ENCODE results near the gene EPHA6.
"Not testable (repeated sequence)": the region's sequence is repeated elsewhere in the genome, so short reads cannot be mapped to it uniquely, and the experiment has no call there.

Gene EPHA6

GRCh38 chr3:97515076-97515475 lies 700.7 kb downstream of the EPHA6 start:
- TF ChIP-seq CTCF (IDR thresholded peaks at IDR 0.05; ENCODE audit: insufficient read depth, low read depth, low read length, missing control alignments): no peak
- no peak overlapping the region for H3K4me3 ChIP-seq (ENCODE audit: low read length)
- DNase-seq (ENCODE audit: low read depth): no peak

DNA sequence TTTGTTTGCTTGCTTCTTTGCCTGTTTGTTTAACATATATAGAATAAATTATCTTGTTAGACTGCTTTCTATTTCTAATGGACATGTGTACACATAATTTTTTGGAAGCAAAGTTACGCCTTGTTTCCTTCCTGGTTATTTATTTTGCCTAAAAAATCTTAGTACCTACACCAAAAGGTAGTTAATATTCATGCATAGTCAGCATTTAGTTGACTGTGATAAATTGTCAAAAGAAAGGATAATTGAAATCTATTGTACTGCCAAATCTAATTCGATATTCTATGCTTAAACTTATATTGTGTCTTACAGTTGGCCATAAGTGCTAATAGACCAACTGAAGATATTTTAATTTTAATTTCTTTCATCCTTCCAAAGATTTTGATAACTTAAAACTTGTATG lies 716.3 kb downstream of the EPHA6 start:
- no peak for TF ChIP-seq CTCF (IDR thresholded peaks at IDR 0.05; ENCODE audit: insufficient read depth, low read depth, low read length, missing control alignments)
- no peak for DNase-seq (ENCODE audit: low read depth)
- no peak overlapping the region for H3K4me3 ChIP-seq (ENCODE audit: low read length)

DNA sequence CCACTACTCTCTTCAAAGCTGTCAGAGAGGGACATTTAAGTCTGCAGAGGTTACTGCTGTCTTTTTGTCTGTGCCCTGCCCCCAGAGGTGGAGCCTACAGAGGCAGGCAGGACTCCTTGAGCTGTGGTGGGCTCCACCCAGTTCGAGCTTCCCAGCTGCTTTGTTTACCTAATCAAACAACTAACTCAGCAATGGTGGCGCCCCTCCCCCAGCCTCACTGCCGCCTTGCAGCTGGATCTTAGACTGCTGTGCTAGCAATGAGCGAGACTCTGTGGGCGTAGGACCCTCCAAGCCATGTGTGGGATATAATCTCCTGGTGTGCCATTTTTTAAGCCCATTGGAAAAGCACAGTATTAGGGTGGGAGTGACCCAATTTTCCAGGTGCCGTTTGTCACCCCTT lies 733.2 kb downstream of the EPHA6 start:
- not testable (repeated sequence) for H3K4me3 ChIP-seq (ENCODE audit: low read length); DNase-seq (ENCODE audit: low read depth)

DNA sequence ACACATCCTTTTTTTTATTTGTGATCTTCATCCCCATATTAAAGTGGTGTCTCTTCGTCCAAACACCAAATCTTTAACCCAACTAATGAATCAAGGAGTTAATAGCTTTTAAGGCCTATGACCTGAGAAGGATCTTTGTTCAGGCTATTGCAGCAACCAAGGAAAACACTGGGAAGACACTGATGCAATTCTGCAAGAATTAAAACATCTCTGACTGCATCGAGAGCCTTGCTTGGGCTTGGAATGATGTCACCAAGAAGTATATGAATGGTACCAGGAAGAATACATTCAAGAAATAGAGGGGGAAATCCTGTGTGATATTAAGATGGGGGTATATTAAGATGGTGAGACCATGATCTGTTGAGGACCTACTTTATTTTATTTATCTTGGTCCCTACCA lies 736.0 kb downstream of the EPHA6 start:
- no peak overlapping the region for H3K4me3 ChIP-seq (ENCODE audit: low read length)
- no peak for DNase-seq (ENCODE audit: low read depth)
- TF ChIP-seq CTCF (IDR thresholded peaks at IDR 0.05; ENCODE audit: insufficient read depth, low read depth, low read length, missing control alignments): no peak

- TF ChIP-seq CTCF (IDR thresholded peaks at IDR 0.05; ENCODE audit: insufficient read depth, low read depth, low read length, missing control alignments): no peak
- no peak overlapping the region for H3K4me3 ChIP-seq (ENCODE audit: low read length)
- DNase-seq (ENCODE audit: low read depth): no peak
Observed at GRCh38 chr3:97552186-97552585, 737.8 kb downstream of the EPHA6 start.

- no peak for TF ChIP-seq CTCF (IDR thresholded peaks at IDR 0.05; ENCODE audit: insufficient read depth, low read depth, low read length, missing control alignments)
- no peak overlapping the region for H3K4me3 ChIP-seq (ENCODE audit: low read length)
- no peak for DNase-seq (ENCODE audit: low read depth)
Observed at GRCh38 chr3:97575742-97576141, 761.3 kb downstream of the EPHA6 start.

- DNase-seq (ENCODE audit: low read depth): no peak
- TF ChIP-seq CTCF (IDR thresholded peaks at IDR 0.05; ENCODE audit: insufficient read depth, low read depth, low read length, missing control alignments): no peak
- no peak overlapping the region for H3K4me3 ChIP-seq (ENCODE audit: low read length)
Observed at GRCh38 chr3:97576221-97576620, 761.8 kb downstream of the EPHA6 start.

GRCh38 chr3:97579365-97579764 lies 765.0 kb downstream of the EPHA6 start:
- TF ChIP-seq CTCF (IDR thresholded peaks at IDR 0.05; ENCODE audit: insufficient read depth, low read depth, low read length, missing control alignments): no peak
- peak; percentile 64 for DNase-seq (ENCODE audit: low read depth)
- no peak overlapping the region for H3K4me3 ChIP-seq (ENCODE audit: low read length)
